Thoracic aorta (tissue), 2 donors: Measurements from ENCODE around the gene ATG13. TPM values are rescaled to one million over a fixed set of nuclear protein-coding genes. Genes with fewer than 3 reads are reported as not detected.
"Not testable (repeated sequence)": the region's sequence is repeated elsewhere in the genome, so short reads cannot be mapped to it uniquely, and the experiment has no call there.

ENCODE experiments used
- ATAC-seq: fragments of 150-250 bp; one replicate; pipeline ENCODE4 v1.8.0; 2017; ENCODE audit warnings: low read depth; ENCODE audit not compliant: insufficient number of reproducible peaks, low FRiP score
- DNase-seq: peaks from one replicate; pipeline ENCODE4 v3.0.0-alpha.2; 2020; ENCODE audit warnings: low spot score
- H3K27ac ChIP-seq, 2 donors: fragments of 200-600 bp; sonication (generic); 1 replicate in 1 of 2; 2 replicates in 1 of 2; pipeline ENCODE4 v1.5.1; 2016; ENCODE audit warnings: mild to moderate bottlenecking in 2 of 2, moderate library complexity in 2 of 2
- H3K27me3 ChIP-seq: fragments of 200-600 bp; sonication (generic); replicated peaks from 2 replicates; pipeline ENCODE4 v1.6.0; 2016; ENCODE audit warnings: mild to moderate bottlenecking; ENCODE audit not compliant: insufficient read depth
- H3K36me3 ChIP-seq: fragments of 200-600 bp; sonication (generic); one replicate; pipeline ENCODE4 v1.5.1; 2016
- H3K4me1 ChIP-seq, 2 donors: fragments of 200-600 bp; sonication (generic); 1 replicate in 1 of 2; 2 replicates in 1 of 2; pipeline versions ENCODE4 v1.5.1 to v1.6.0; 2016; ENCODE audit warnings: low read depth in 2 of 2, mild to moderate bottlenecking in 1 of 2; ENCODE audit not compliant: control insufficient read depth in 1 of 2
- H3K4me3 ChIP-seq: fragments of 200-600 bp; sonication (generic); 2 replicates; pipeline ENCODE4 v1.5.1; 2016; ENCODE audit warnings: mild to moderate bottlenecking
- H3K9me3 ChIP-seq: fragments of 200-600 bp; sonication (generic); 2 replicates; pipeline ENCODE4 v1.5.1; 2016
- CTCF ChIP-seq: fragments of 200-600 bp; sonication (generic); IDR thresholded peaks from one replicate; pipeline ENCODE4 v1.5.1; 2019; ENCODE audit warnings: antibody characterized with exemption
- total RNA-seq, 2 donors: library from RNA; depleted of rRNA; stranded (reverse); fragments of >200 nt; gene quantifications; one replicate each; pipeline versions ENCODE4 v1.1.0 to v1.2.3, GENCODE V29; 2016

The ATG13 gene
- total RNA-seq, 2 donors from 2014 or later = 121 to 144 TPM

- Histone ChIP-seq H3K4me1 (peaks cover 10 to 22% of the 10 kb centered on the region in 2 donors), H3K36me3 (peaks cover 60% of the 10 kb centered on the region), H3K27ac (no peak overlapping the region), H3K4me3 (no peak overlapping the region), H3K9me3 (no peaks in the 10 kb centered on the region), H3K27me3 (no peaks in the 10 kb centered on the region)
- ATAC-seq (no peak), DNase-seq (no peak)
- no peak for TF ChIP-seq CTCF
Observed at GRCh38 chr11:46705070-46705688, 87.8 kb downstream of the ATG13 start.

DNA sequence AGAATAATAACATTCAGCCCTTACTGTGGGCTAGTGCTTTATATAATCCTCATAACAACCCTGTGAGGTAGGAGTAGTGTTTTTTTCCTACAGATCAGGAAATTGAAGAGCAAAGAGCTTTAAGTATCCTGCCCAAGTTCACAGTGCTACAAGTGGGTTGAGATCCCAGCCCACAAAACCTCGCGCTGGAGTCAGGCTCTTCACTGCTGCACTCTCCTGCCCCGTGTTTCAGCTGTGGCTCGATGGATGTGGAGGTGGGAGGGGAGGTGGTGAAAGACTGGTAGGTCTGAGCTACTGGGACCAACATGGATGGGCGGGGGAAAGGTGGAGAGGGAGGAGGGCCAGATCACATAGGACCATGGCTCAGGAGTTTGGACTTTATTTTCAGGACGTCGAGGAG is 89.5 kb downstream of the ATG13 start:
- DNase-seq (no peak), ATAC-seq (no peak)
- H3K27ac ChIP-seq = no peak overlapping the region
- no peaks in the 10 kb centered on the region for H3K27me3 ChIP-seq
- TF ChIP-seq CTCF = no peak
- peaks cover 11 to 28% of the 10 kb centered on the region in 2 donors for H3K4me1 ChIP-seq
- H3K4me3 ChIP-seq = no peak overlapping the region
- no peaks in the 10 kb centered on the region for H3K9me3 ChIP-seq
- peaks cover 60% of the 10 kb centered on the region for H3K36me3 ChIP-seq

DNA sequence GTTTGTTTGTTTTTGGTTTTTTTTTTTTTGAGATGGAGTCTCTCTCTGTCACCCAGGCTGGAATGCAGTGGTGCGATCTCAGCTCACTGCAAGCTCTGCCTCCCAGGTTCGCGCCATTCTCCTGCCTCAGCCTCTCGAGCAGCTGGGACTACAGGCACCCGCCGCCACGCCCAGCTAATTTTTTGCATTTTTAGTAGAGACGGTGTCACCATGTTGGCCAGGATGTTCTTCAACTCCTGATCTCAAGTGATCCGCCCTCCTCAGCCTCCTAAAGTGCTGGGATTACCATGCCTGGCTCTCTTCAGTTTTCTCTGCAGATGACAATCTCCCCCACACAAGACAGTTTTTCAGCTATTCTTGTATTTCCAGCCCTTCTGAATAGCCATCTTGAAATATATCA is 92.0 kb downstream of the ATG13 start:
- Histone ChIP-seq H3K27ac (peak overlapping the region; percentile 93 to 94), H3K4me1 (peaks cover 22 to 40% of the 10 kb centered on the region in 2 donors), H3K36me3 (peaks cover 42% of the 10 kb centered on the region)
- not testable (repeated sequence) for H3K9me3 ChIP-seq, H3K27me3 ChIP-seq, H3K4me3 ChIP-seq, DNase-seq, ATAC-seq

- no peak for TF ChIP-seq CTCF
- Histone ChIP-seq H3K4me1 (peaks cover 28 to 47% of the 10 kb centered on the region in 2 donors), H3K36me3 (peaks cover 27% of the 10 kb centered on the region), H3K9me3 (no peaks in the 10 kb centered on the region), H3K27me3 (no peaks in the 10 kb centered on the region), H3K27ac (peak overlapping the region; percentile 93 to 94), H3K4me3 (no peak overlapping the region)
- DNase-seq (peak; percentile 58), ATAC-seq (peak; percentile 83)
Observed at GRCh38 chr11:46710821-46711269, 93.5 kb downstream of the ATG13 start.

- no peaks in the 10 kb centered on the region for H3K27me3 ChIP-seq
- H3K4me1 ChIP-seq = peaks cover 28 to 47% of the 10 kb centered on the region in 2 donors
- no peaks in the 10 kb centered on the region for H3K9me3 ChIP-seq
- peak overlapping the region; percentile 93 to 94 for H3K27ac ChIP-seq
- no peak for DNase-seq
- H3K36me3 ChIP-seq = peaks cover 23% of the 10 kb centered on the region
- ATAC-seq = no peak
- H3K4me3 ChIP-seq = no peak overlapping the region
- no peak for TF ChIP-seq CTCF
Observed at GRCh38 chr11:46711303-46711702, 94.0 kb downstream of the ATG13 start.
